Right hindlimb (tissue), 1 donor: ENCODE data around the gene TOX4.

ENCODE experiments used
- DNase-seq: peaks from one replicate; pipeline ENCODE4 v3.0.0-alpha.2; 2018

The TOX4 gene

GRCh38 chr14:21503376-21503775, 26.4 kb downstream of the TOX4 start:
- DNase-seq = no peak

DNA sequence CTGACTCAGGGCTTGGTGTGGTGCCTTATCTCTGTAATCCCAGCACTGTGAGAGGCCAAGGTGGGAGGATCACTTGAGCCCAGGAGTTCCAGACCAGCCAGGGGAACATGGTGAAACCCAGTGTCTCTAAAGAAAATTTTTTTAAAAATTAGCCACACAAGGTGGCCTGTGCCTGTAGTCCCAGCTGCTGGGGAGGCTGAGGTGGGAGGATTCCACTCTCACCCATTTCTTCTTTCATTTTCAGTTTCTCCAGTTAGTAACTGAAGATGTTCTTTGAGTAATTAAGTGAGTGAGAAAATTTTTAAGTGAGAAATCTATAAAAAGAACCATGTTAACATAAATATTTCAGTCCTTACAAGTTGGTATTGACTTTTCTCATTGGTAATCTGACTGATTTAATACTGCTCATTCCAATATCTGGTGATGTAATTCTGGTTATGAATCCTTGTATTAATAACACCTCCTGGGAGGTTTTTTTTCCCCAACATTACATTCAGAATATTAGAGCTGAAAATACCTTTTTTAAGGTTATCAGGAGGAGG, 28.1 kb downstream of the TOX4 start:
- DNase-seq = no peak

DNA sequence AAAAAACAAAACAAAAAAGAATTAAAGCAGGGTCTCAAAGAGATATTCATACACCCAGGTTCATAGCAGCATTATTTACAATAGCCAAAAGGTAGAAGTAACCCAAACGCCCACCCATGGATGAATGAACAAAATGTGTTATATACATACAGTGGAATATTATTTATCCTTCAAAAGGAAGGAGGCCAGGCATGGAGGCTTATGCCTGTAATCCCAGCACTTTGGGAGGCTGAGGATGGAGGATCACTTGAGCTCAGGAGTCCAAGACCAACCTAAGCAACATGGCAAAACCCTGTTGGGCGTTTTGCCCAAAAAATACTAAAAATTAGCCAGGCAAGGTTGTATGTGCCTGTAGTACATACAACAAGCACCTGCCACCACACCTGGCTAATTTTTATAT, 29.6 kb downstream of the TOX4 start:
- no peak for DNase-seq

GRCh38 chr14:21509432-21510143, 32.6 kb downstream of the TOX4 start:
- no peak for DNase-seq

DNA sequence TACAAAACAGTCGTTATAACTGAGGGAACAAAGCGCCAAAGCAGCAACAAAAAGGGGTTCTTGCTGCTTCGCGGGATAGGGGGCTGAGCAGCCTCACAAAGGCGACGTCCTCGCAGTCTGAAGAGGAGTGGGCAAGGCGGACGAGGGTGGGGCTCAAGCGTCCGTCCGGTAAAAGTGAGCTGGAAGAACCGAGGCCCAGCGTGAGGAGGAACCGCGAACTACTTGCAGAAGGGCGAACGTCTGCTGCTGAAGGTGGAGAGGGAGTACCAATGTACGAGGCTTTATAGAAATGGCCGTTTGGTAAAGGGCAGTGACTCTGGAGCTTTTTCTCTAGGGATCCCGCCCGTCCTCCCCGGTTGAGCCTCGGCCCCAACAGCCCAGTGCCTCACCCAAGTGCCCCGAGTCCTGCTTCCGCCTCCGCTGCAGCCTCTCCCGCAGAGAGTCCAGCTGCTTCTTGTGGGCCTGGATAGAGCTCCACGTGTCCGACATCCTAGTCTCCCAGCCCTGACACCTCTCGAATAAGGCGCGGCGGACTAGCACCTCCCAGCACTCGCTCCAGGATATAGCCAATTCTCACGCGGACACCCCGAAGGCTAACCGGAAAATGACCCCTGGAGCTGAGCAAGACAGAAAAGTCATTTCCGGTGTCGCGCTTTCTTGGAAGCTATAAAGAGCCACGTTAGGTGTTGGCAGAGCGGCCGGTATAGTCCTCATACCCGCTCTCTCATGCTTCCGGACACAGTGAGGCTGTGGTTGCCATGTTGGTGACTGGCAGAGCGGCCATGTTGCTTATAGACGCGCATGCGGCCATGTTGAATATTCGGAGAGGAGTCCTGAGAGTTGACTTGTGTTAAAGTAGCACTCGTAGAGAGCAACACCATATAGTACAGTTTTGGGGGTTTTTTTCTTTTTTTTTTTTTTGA, 34.0 kb downstream of the TOX4 start, which contains the start of gene METTL3:
Gene METTL3, minus strand, starts transcription at position 606 of the 923 bp plus-strand sequence. Its CDS starts 117 bp downstream, at position 489.
- DNase-seq = peak; percentile 99

- DNase-seq = no peak
Observed at GRCh38 chr14:21514341-21514740, 37.3 kb downstream of the TOX4 start.

DNA sequence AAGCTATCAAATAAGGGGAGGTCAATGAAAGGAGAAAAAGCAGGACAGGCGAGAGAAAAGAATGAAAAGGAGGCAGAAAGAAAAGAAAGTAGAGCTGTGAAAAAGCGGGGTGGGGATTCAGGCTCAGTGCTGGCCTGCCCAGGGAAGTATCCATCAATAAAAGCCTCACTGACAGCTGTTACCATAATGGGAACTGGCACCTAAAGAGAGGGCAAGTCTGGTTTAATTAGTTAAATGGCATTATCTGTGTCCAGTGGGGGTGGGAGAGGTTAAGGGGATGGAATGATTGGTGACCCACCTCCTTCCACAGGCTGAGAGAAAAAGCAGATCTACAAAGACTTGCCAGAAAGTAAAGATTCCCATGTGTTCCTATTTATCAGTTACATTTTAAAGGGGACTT, 41.7 kb downstream of the TOX4 start:
- DNase-seq = no peak

GRCh38 chr14:21520767-21521166, 43.8 kb downstream of the TOX4 start:
- DNase-seq = no peak

DNA sequence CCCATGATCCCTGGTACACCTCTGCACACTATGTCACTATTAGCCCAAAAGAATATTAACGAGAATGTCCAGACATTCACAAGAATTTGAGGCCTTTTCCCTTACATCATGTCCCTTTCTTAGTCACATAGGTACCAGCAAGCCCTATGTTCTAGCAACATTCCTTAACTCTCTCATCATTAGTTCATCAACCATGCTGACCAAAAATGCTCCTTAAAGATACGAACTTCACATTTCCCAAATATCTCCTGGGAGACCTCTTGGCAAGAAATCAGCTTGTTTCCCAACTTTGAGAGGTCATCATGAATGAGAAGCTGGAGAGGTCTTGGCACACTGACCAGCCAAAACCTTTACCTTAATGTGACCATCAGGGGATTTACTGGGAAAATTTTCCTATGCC, 44.5 kb downstream of the TOX4 start:
- DNase-seq = no peak

GRCh38 chr14:21523203-21523602, 46.2 kb downstream of the TOX4 start:
- DNase-seq = no peak

- no peak for DNase-seq
Observed at GRCh38 chr14:21524575-21525490, 47.8 kb downstream of the TOX4 start.

DNA sequence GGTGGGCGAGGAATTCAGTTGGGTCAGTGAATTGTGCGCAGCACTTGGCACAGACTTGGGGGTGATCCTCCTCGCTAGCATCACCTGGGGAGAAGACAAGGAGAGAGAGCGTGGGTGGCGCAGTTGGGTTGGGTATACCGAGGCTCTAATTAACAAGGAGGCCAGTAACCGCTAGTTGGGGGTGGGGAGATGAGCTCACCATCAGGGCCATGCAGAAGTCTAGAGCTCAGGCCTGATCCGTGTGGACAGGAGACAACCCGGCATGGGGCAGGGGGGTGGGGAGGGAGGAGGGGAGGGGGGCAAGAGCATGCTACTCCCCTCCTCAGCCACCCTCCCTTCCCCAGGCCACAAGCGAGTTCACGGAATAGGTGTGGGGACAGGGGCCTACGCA, 48.6 kb downstream of the TOX4 start:
- DNase-seq = peak; percentile 47

DNA sequence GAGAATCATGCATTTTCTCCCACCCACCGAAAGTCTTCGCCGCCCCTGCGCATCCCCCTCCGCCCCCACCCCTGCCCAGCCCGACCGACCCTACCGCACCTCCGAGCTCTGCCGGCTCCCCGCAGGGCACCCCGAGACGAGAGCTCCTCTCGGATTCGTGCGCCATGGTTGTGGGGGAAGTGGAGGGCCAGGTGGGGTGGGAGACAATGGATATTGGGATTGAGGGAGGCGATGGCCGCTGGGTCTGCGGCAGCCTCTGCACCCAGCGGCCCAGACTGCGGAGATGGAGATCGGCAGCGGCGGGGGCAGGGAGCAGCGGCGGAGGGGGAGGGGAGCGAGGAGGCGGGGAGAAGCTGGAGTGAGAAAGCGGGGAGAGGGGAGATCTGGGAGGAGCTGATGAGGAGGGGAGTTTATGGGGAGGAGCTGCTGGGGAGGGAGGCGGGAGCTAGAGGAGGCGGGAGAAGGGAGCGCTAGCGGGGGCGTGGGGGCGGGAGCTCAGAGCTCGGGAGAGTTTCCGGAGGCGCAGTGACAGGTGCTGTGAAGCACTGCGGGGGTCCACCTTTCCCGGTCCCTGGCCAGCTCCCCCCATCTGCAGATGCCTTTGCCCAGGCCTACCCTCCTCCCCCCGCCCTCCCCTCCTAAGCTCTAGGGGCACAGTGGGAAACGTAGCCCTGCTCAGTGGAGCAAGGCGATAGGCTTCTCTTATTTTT, 49.1 kb downstream of the TOX4 start, which contains the start of gene SALL2:
Gene SALL2, minus strand, starts transcription at position 385 of the 710 bp plus-strand sequence. Its CDS starts 219 bp downstream, at position 166.
- DNase-seq = peak; percentile 92

DNA sequence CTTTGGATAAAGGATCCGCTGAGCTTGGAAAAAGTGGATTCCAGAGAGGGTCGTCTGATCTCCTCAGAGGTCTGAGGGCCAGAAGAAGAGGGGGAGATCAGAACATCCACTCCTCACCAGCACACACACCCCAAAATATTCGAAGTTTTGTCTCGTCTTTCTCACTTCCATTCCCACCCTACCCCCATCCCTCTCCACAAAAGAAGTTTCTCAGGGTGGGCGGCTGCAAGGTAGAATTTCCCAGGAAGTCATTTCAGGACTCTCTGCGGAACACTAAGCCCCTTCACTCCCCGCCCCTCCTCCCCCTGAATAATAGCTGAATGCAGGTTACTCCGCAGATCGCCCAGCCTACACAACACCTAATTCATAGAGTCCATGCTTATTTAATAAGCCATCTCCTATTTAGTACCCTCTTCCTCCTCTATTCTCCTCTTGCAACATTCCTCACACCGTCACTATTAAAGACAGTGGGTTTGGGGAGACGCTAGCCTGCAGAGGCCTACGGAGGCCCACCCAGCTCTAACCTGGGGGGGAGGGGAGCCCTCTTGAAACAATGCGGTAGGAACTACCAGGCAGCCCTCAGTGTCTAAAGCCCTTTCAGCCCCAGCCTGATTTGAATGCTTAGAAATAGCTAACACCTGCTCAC, 49.8 kb downstream of the TOX4 start:
- DNase-seq = no peak

GRCh38 chr14:21527318-21527679, 50.3 kb downstream of the TOX4 start:
- no peak for DNase-seq

DNA sequence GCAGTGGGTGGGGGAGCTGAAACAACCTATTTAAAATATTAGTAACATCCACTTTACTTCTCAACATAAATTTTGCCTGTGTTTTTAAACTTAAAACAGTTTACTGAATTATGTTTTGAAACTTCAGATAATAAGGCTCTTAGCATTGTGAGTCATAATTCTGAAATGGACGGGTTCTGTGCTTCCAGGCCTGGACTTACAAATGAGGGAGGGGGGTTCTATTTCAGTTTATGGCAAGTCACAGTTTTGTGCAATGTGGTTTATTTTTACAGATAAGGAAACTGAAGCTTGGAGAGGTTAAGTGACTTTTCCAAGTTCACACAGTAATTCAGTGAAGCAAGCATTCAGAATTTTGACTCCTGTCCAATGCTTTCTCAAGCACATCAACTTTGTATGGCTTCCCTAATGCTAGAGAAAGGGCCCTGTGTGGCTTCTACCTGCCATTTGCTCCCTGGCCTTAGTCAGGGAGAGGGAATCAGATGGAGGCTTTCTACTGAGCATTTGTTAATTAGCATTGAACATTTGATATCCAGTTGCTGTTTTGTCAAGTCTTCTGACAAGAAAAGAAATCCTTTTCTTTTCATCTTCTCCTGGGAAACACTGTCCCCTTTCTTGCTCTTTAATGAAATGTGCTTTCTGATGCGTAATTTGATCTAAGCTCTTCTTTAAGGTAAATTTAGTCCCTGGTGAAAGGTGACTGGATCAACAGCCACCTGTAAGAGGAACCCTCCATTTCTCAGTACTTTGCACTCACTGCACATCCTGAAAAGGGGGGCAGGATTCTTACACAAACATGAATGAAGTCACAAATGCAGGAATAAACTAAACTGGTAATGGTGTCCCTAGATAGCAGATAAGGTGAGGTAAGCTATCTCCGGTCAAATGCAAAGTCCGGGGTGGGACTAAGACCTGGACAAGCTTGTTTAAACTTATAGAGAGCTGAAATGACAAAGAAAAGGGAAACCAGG, 51.7 kb downstream of the TOX4 start:
- DNase-seq = no peak

- no peak for DNase-seq
Observed at GRCh38 chr14:21529515-21529914, 52.5 kb downstream of the TOX4 start.

- DNase-seq = no peak
Observed at GRCh38 chr14:21533294-21533693, 56.3 kb downstream of the TOX4 start.

- DNase-seq = no peak
Observed at GRCh38 chr14:21534576-21534975, 57.6 kb downstream of the TOX4 start.
